Left colon (tissue), 2 donors: ENCODE data around the gene AREL1. TPM values are rescaled to one million over a fixed set of nuclear protein-coding genes. Genes with fewer than 3 reads are reported as not detected.
"Not testable (repeated sequence)": the region's sequence is repeated elsewhere in the genome, so short reads cannot be mapped to it uniquely, and the experiment has no call there.

Experiments
- ATAC-seq: fragments of 200-7000 bp; cut with Tn5 transposase; one replicate; pipeline ENCODE4 v1.9.1; 2020; ENCODE audit warnings: mild to moderate bottlenecking, moderate library complexity
- DNase-seq, 2 donors: peaks; one replicate each; pipeline ENCODE4 v3.0.0-alpha.2; 2020
- intact Hi-C, 2 donors: fragments of 100-400 bp; cut with DNase I in 1 of 2; cut with micrococcal nuclease in 1 of 2; formaldehyde crosslinking; loops; one replicate each; pipeline versions ENCODE4 v1.11.2 to v1.14.0; 2022; cut with DNase I, micrococcal nuclease
- long read RNA-seq: library from polyadenylated mRNA; unstranded; transcript quantifications from one replicate; pipeline ENCODE4 v2.0.0, GENCODE V29; 2021
- total RNA-seq, 2 donors: library from RNA; stranded (reverse); fragmentation: NEBNext Ultra II Directional; extraction: Animal tissue kit (Norgen Biotek cat#: 25700); gene quantifications; one replicate each; pipeline ENCODE4 v1.2.1, GENCODE V29; 2021
- donor health status: DM: no; HTN: no; CAD: no.
- donor health status: DM: yes; HTN: yes; CAD: no.

The AREL1 gene
- total RNA-seq, result 10 to 100 TPM; 49.6 to 50.5 TPM
- long read RNA-seq, full-length matches to known transcripts, result 2 of 30 reads
- long read RNA-seq, partial matches to known transcripts, result 16 of 30 reads
- long read RNA-seq, other reads (novel, unspliced or antisense), result 12 of 30 reads

- intact Hi-C loops, result no loop called here
- DNase-seq (peak; percentile 77 to 82), ATAC-seq (peak; percentile 100)
Observed at GRCh38 chr14:74712499-74713394, at the start of gene AREL1, which contains the start of gene FCF1. Gene AREL1 (minus strand): TSS chr14:74713080. CDS start chr14:74685615, 27,465 bp downstream. Gene FCF1 (plus strand): TSS chr14:74713144. CDS start chr14:74713198, 54 bp downstream.

GRCh38 chr14:74758505-74758904 is 45.6 kb upstream of the AREL1 start:
- intact Hi-C loops, DNase-seq, ATAC-seq: not testable (repeated sequence)

GRCh38 chr14:74756326-74756725 is 43.4 kb upstream of the AREL1 start:
- DNase-seq (no peak), ATAC-seq (no peak)
- intact Hi-C loops, result no loop called here

- DNase-seq, result no peak
- ATAC-seq, result no peak
- intact Hi-C loops, result no loop called here
Observed at GRCh38 chr14:74754899-74755298, 42.0 kb upstream of the AREL1 start.

- ATAC-seq (no peak), DNase-seq (no peak)
Observed at GRCh38 chr14:74754157-74754556, 41.3 kb upstream of the AREL1 start.

GRCh38 chr14:74747237-74747636 is 34.4 kb upstream of the AREL1 start:
- ATAC-seq (no peak), DNase-seq (no peak)
- intact Hi-C loops, result no loop called here

More at GRCh38 chr14:74754157-74754556, 41.3 kb upstream of the AREL1 start:
- intact Hi-C loops, result no loop called here

GRCh38 chr14:74739293-74740030 is 26.6 kb upstream of the AREL1 start:
- intact Hi-C loops, result no loop called here

GRCh38 chr14:74737753-74738325 is 25.0 kb upstream of the AREL1 start:
- intact Hi-C loops, result no loop called here
- ATAC-seq (no peak), DNase-seq (no peak)

More at GRCh38 chr14:74739293-74740030, 26.6 kb upstream of the AREL1 start:
- ATAC-seq (no peak), DNase-seq (no peak)

- no peak for ATAC-seq
- no peak for DNase-seq
- intact Hi-C loops, result no loop called here
Observed at GRCh38 chr14:74735125-74735524, 22.2 kb upstream of the AREL1 start.

- ATAC-seq, result no peak
- DNase-seq, result no peak
- intact Hi-C loops, result no loop called here
Observed at GRCh38 chr14:74733221-74733620, 20.3 kb upstream of the AREL1 start.

GRCh38 chr14:74732387-74732786 is 19.5 kb upstream of the AREL1 start:
- ATAC-seq, result peak; percentile 96
- intact Hi-C loops, result no loop called here
- DNase-seq, result no peak

- ATAC-seq, result no peak
- no peak for DNase-seq
- intact Hi-C loops, result no loop called here
Observed at GRCh38 chr14:74723134-74723533, 10.3 kb upstream of the AREL1 start.

- intact Hi-C loops, result no loop called here
- DNase-seq (no peak), ATAC-seq (no peak)
Observed at GRCh38 chr14:74720526-74720925, 7.6 kb upstream of the AREL1 start.

GRCh38 chr14:74713395-74713735 is 485 bp upstream of the AREL1 start:
- peak; percentile 15 for ATAC-seq
- no peak for DNase-seq
- intact Hi-C loops, result no loop called here

GRCh38 chr14:74711651-74712050 is 1.2 kb downstream of the AREL1 start:
- intact Hi-C loops, result no loop called here
- no peak for ATAC-seq
- DNase-seq, result no peak

GRCh38 chr14:74710480-74710879 is 2.4 kb downstream of the AREL1 start:
- no peak for DNase-seq
- ATAC-seq, result no peak
- intact Hi-C loops, result no loop called here

GRCh38 chr14:74705613-74706500 is 7.0 kb downstream of the AREL1 start:
- DNase-seq (no peak), ATAC-seq (no peak)
- intact Hi-C loops, result no loop called here

GRCh38 chr14:74704656-74705055 is 8.2 kb downstream of the AREL1 start:
- intact Hi-C loops, result no loop called here
- DNase-seq (no peak), ATAC-seq (no peak)
